ENCODE measurements around the gene HS6ST3.

DNA sequence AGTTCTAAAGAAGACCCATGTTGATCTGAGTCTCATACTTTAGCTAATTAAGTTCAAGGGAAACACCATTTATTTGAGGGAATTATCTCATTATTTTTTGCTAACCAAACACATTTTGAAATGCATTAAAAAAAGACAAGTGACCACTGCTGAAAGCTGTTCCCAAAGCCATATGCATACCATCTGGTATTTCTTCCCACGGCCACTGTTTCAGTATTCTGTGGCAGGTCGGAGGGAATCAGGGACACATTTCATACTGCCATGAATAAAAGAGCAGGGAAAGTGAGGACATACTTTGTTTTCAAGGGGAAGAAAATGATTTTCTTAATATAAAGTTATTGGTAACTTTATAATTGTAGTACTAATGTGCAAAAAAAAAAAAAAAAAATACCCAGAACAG lies 401.2 kb downstream of the HS6ST3 start:
- TF ChIP-seq, protein P1, sequence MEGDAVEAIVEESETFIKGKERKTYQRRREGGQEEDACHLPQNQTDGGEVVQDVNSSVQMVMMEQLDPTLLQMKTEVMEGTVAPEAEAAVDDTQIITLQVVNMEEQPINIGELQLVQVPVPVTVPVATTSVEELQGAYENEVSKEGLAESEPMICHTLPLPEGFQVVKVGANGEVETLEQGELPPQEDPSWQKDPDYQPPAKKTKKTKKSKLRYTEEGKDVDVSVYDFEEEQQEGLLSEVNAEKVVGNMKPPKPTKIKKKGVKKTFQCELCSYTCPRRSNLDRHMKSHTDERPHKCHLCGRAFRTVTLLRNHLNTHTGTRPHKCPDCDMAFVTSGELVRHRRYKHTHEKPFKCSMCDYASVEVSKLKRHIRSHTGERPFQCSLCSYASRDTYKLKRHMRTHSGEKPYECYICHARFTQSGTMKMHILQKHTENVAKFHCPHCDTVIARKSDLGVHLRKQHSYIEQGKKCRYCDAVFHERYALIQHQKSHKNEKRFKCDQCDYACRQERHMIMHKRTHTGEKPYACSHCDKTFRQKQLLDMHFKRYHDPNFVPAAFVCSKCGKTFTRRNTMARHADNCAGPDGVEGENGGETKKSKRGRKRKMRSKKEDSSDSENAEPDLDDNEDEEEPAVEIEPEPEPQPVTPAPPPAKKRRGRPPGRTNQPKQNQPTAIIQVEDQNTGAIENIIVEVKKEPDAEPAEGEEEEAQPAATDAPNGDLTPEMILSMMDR (IDR thresholded peaks at IDR 0.05), result no peak
- TF ChIP-seq POLR2A (IDR thresholded peaks at IDR 0.05), result no peak
- no peak for TF ChIP-seq POLR2AphosphoS5 (IDR thresholded peaks at IDR 0.05)

Measured in transverse colon (tissue), 4 donors.